ENCODE measurements around the gene C2orf78. TPM values are rescaled to one million over a fixed set of nuclear protein-coding genes. Genes with fewer than 3 reads are reported as not detected.
A peak's percentile ranks its signal among the peaks of the same experiment; 100 is the strongest.
"Not testable (repeated sequence)": the region's sequence is repeated elsewhere in the genome, so short reads cannot be mapped to it uniquely, and the experiment has no call there.

The C2orf78 gene
- total RNA-seq, 6 experiments from 2014 or later: not detected

GRCh38 chr2:73776381-73776780 lies 7.6 kb upstream of the C2orf78 start:
- H3K27me3 Mint-ChIP-seq (ENCODE audit: insufficient read depth): peaks cover 3% of the 10 kb centered on the region; the same call in 1 of the 2 replicates
- TF ChIP-seq CTCF (IDR thresholded peaks at IDR 0.05): no peak
- no peak overlapping the region for H3K27ac Mint-ChIP-seq
- no peaks in the 10 kb centered on the region for H3K9me3 Mint-ChIP-seq
- H3K4me3 Mint-ChIP-seq: no peak overlapping the region
- no peak for DNase-seq
- H3K36me3 Mint-ChIP-seq (ENCODE audit: low read depth): peaks cover 49% of the 10 kb centered on the region
- H3K4me1 Mint-ChIP-seq (ENCODE audit: low read depth): peaks cover 28% of the 10 kb centered on the region

GRCh38 chr2:73776869-73777519 lies 7.0 kb upstream of the C2orf78 start:
- peaks cover 47% of the 10 kb centered on the region for H3K36me3 Mint-ChIP-seq (ENCODE audit: low read depth)

GRCh38 chr2:73778867-73779466 lies 5.0 kb upstream of the C2orf78 start:
- not testable (repeated sequence) for H3K9me3 Mint-ChIP-seq; H3K27me3 Mint-ChIP-seq (ENCODE audit: insufficient read depth); DNase-seq
- peaks cover 43% of the 10 kb centered on the region for H3K36me3 Mint-ChIP-seq (ENCODE audit: low read depth)
- H3K27ac Mint-ChIP-seq: peak overlapping the region; percentile 98
- H3K4me3 Mint-ChIP-seq: peak overlapping the region; percentile 100
- peaks cover 35% of the 10 kb centered on the region for H3K4me1 Mint-ChIP-seq (ENCODE audit: low read depth)

More at GRCh38 chr2:73776869-73777519, 7.0 kb upstream of the C2orf78 start:
- no peaks in the 10 kb centered on the region for H3K9me3 Mint-ChIP-seq
- TF ChIP-seq CTCF (IDR thresholded peaks at IDR 0.05): no peak
- peak; percentile 30 for DNase-seq
- peak overlapping the region; percentile 79 for H3K27ac Mint-ChIP-seq
- peaks cover under 1% of the 10 kb centered on the region; the same call in 1 of the 2 replicates for H3K27me3 Mint-ChIP-seq (ENCODE audit: insufficient read depth)
- peak overlapping the region; percentile 66; the same call in 1 of the 2 replicates for H3K4me3 Mint-ChIP-seq
- H3K4me1 Mint-ChIP-seq (ENCODE audit: low read depth): peaks cover 28% of the 10 kb centered on the region

GRCh38 chr2:73779467-73780236 lies 4.3 kb upstream of the C2orf78 start, which contains the start of gene DUSP11:
Gene DUSP11 (minus strand): TSS chr2:73780103. CDS start chr2:73779974, 129 bp downstream.
- Mint-ChIP-seq H3K27ac (peak within 1 kb of the TSS; percentile 98), H3K27me3 (ENCODE audit: insufficient read depth) (0 out of 2 replicates have a peak, but pooled peaks cover 2% of the 10 kb centered on the region), H3K9me3 (no peaks in the 10 kb centered on the region), H3K4me1 (ENCODE audit: low read depth) (peaks cover 35% of the 10 kb centered on the region), H3K36me3 (ENCODE audit: low read depth) (peaks cover 37% of the 10 kb centered on the region), H3K4me3 (peak within 1 kb of the TSS; percentile 100)
- peak; percentile 91 for TF ChIP-seq CTCF (IDR thresholded peaks at IDR 0.05)
- peak; percentile 89 for DNase-seq

GRCh38 chr2:73780237-73780582 lies 3.8 kb upstream of the C2orf78 start:
- H3K27ac Mint-ChIP-seq: no peak overlapping the region
- H3K36me3 Mint-ChIP-seq (ENCODE audit: low read depth): peaks cover 34% of the 10 kb centered on the region
- 0 out of 2 replicates have a peak, but pooled peaks cover 2% of the 10 kb centered on the region for H3K27me3 Mint-ChIP-seq (ENCODE audit: insufficient read depth)
- peak overlapping the region; percentile 100 for H3K4me3 Mint-ChIP-seq
- peak; percentile 61 for TF ChIP-seq CTCF (IDR thresholded peaks at IDR 0.05)
- no peak for DNase-seq
- no peaks in the 10 kb centered on the region for H3K9me3 Mint-ChIP-seq
- peaks cover 35% of the 10 kb centered on the region for H3K4me1 Mint-ChIP-seq (ENCODE audit: low read depth)

GRCh38 chr2:73783402-73783801 lies 581 bp upstream of the C2orf78 start:
- not testable (repeated sequence) for H3K9me3 Mint-ChIP-seq; DNase-seq; H3K4me3 Mint-ChIP-seq; H3K27me3 Mint-ChIP-seq (ENCODE audit: insufficient read depth); H3K27ac Mint-ChIP-seq
- Mint-ChIP-seq H3K36me3 (ENCODE audit: low read depth) (peaks cover 11% of the 10 kb centered on the region), H3K4me1 (ENCODE audit: low read depth) (peaks cover 14% of the 10 kb centered on the region)
